NCI-H146 (cell line): ENCODE results near the gene SUPT6H.

Experiments
- DNase-seq: peaks from one replicate; lab custom pipeline; 2025; lab: John Stamatoyannopoulos, UW

The SUPT6H gene

GRCh38 chr17:28661635-28662526 lies at the start of gene SUPT6H, which contains the start of gene SDF2:
Gene SUPT6H, plus strand, starts transcription at chr17:28662205. Its CDS starts 11,197 bp downstream, at chr17:28673402.
Gene SDF2, minus strand, starts transcription at chr17:28661906. Its CDS starts 30 bp downstream, at chr17:28661876.
- peak; percentile 82 for DNase-seq

GRCh38 chr17:28612531-28612930 lies 49.5 kb upstream of the SUPT6H start:
- peak; percentile 49 for DNase-seq

GRCh38 chr17:28612936-28613872 lies 48.8 kb upstream of the SUPT6H start:
- DNase-seq = peak; percentile 28

- DNase-seq = no peak
Observed at GRCh38 chr17:28613931-28614381, 48.0 kb upstream of the SUPT6H start, which contains the start of gene RSKR. Gene RSKR, minus strand, starts transcription at chr17:28614185. Its CDS starts 24 bp downstream, at chr17:28614161.

- no peak for DNase-seq
Observed at GRCh38 chr17:28615260-28615940, 46.6 kb upstream of the SUPT6H start.

- DNase-seq = no peak
Observed at GRCh38 chr17:28616281-28616680, 45.7 kb upstream of the SUPT6H start.

- no peak for DNase-seq
Observed at GRCh38 chr17:28618464-28618863, 43.5 kb upstream of the SUPT6H start.

- DNase-seq = no peak
Observed at GRCh38 chr17:28620010-28620409, 42.0 kb upstream of the SUPT6H start.

GRCh38 chr17:28622186-28622585 lies 39.8 kb upstream of the SUPT6H start:
- DNase-seq = no peak

GRCh38 chr17:28623696-28624095 lies 38.3 kb upstream of the SUPT6H start:
- no peak for DNase-seq

GRCh38 chr17:28624148-28624547 lies 37.9 kb upstream of the SUPT6H start:
- DNase-seq = no peak

- no peak for DNase-seq
Observed at GRCh38 chr17:28626818-28627217, 35.2 kb upstream of the SUPT6H start.

GRCh38 chr17:28634206-28634865 lies 27.7 kb upstream of the SUPT6H start:
- DNase-seq = no peak

GRCh38 chr17:28635506-28635905 lies 26.5 kb upstream of the SUPT6H start:
- no peak for DNase-seq

GRCh38 chr17:28641579-28641978 lies 20.4 kb upstream of the SUPT6H start:
- DNase-seq = no peak

- peak; percentile 54 for DNase-seq
Observed at GRCh38 chr17:28643983-28644786, 17.8 kb upstream of the SUPT6H start.

GRCh38 chr17:28644787-28645575 lies 17.0 kb upstream of the SUPT6H start, which contains the start of gene BLTP2:
Gene BLTP2, minus strand, starts transcription at chr17:28645158. Its CDS starts 102 bp downstream, at chr17:28645056.
- peak; percentile 95 for DNase-seq

GRCh38 chr17:28645576-28645939 lies 16.4 kb upstream of the SUPT6H start:
- no peak for DNase-seq

- DNase-seq = no peak
Observed at GRCh38 chr17:28646039-28646754, 15.8 kb upstream of the SUPT6H start.
